HG03520 (cell line): ENCODE measurements around the gene OLIG1.

Source experiments
- ATAC-seq: cut with Tn5 transposase; IDR thresholded peaks from one replicate; pipeline ENCODE4 v1.9.1; 2021; ENCODE audit warnings: mild to moderate bottlenecking, moderate library complexity; ENCODE audit not compliant: unreplicated experiment

The OLIG1 gene

GRCh38 chr21:33061233-33061632, 8.7 kb upstream of the OLIG1 start:
- ATAC-seq: no peak

GRCh38 chr21:33063375-33063883, 6.5 kb upstream of the OLIG1 start:
- ATAC-seq: no peak

- ATAC-seq: no peak
Measured at GRCh38 chr21:33063907-33064622, 5.9 kb upstream of the OLIG1 start.

- ATAC-seq: no peak
Measured at GRCh38 chr21:33064623-33065390, 5.1 kb upstream of the OLIG1 start.

- ATAC-seq: no peak
Measured at GRCh38 chr21:33067043-33067442, 2.9 kb upstream of the OLIG1 start.

GRCh38 chr21:33067457-33067856, 2.5 kb upstream of the OLIG1 start:
- ATAC-seq: no peak

- ATAC-seq: no peak
Measured at GRCh38 chr21:33069243-33069642, 698 bp upstream of the OLIG1 start.

GRCh38 chr21:33069645-33069993, 322 bp upstream of the OLIG1 start:
- no peak for ATAC-seq

- ATAC-seq: no peak
Measured at GRCh38 chr21:33070744-33070997, 730 bp downstream of the OLIG1 start.

GRCh38 chr21:33070998-33071769, 1.2 kb downstream of the OLIG1 start:
- ATAC-seq: no peak

- no peak for ATAC-seq
Measured at GRCh38 chr21:33071770-33072306, 1.9 kb downstream of the OLIG1 start.

GRCh38 chr21:33073636-33074035, 3.7 kb downstream of the OLIG1 start:
- ATAC-seq: no peak

GRCh38 chr21:33075128-33075527, 5.2 kb downstream of the OLIG1 start:
- no peak for ATAC-seq

- no peak for ATAC-seq
Measured at GRCh38 chr21:33075596-33076195, 5.8 kb downstream of the OLIG1 start.

GRCh38 chr21:33076600-33077329, 6.8 kb downstream of the OLIG1 start:
- ATAC-seq: no peak

GRCh38 chr21:33078907-33079582, 9.1 kb downstream of the OLIG1 start:
- ATAC-seq: peak; percentile 93

GRCh38 chr21:33080376-33080775, 10.4 kb downstream of the OLIG1 start:
- no peak for ATAC-seq

- ATAC-seq: no peak
Measured at GRCh38 chr21:33080776-33081175, 10.8 kb downstream of the OLIG1 start.

GRCh38 chr21:33088384-33088783, 18.4 kb downstream of the OLIG1 start:
- ATAC-seq: no peak
